Common myeloid progenitor, CD34-positive (primary cell): Measurements from ENCODE around the gene SSNA1.

Experiments
- CTCF ChIA-PET: fragments of 350-600 bp; sonication (Branson Sonifier 250); formaldehyde crosslinking; loops from one replicate; lab custom pipeline; 2021; ENCODE audit warnings: antibody characterized with exemption; lab: Charles Lee
- POLR2A ChIA-PET: fragments of 350-600 bp; sonication (Branson Sonifier 250); formaldehyde crosslinking; loops from one replicate; lab custom pipeline; 2021; ENCODE audit warnings: antibody characterized with exemption; lab: Charles Lee
- DNase-seq, 3 donors: peaks; one replicate each; pipeline versions ENCODE4 v3.0.0 to v3.0.0-alpha.2; 2013
- H3K27ac ChIP-seq, 2 experiments: 1 replicate in 1 of 2; 2 replicates in 1 of 2; pipeline ENCODE4 v1.7.0; 2013; ENCODE audit warnings: inconsistent platforms in 2 of 2, low read length in 2 of 2, mild to moderate bottlenecking in 2 of 2, low read depth in 1 of 2, moderate library complexity in 1 of 2; ENCODE audit not compliant: severe bottlenecking in 2 of 2, insufficient read depth in 1 of 2, poor library complexity in 1 of 2
- H3K27me3 ChIP-seq, 5 experiments: replicated peaks in 2 of 5; 1 replicate in 3 of 5; 2 replicates in 2 of 5; pipeline versions ENCODE4 v1.6.1 to v1.7.0; 2013; ENCODE audit warnings: low read length in 4 of 5, mild to moderate bottlenecking in 2 of 5, moderate library complexity in 2 of 5, inconsistent platforms in 1 of 5; ENCODE audit not compliant: insufficient read depth in 5 of 5, control insufficient read depth in 4 of 5
- H3K36me3 ChIP-seq, 4 experiments: 1 replicate in 2 of 4; 2 replicates in 2 of 4; pipeline versions ENCODE4 v1.6.1 to v1.7.0; 2013; ENCODE audit warnings: low read length in 3 of 4, control low read depth in 1 of 4, mild to moderate bottlenecking in 1 of 4; ENCODE audit not compliant: control insufficient read depth in 4 of 4, insufficient read depth in 4 of 4
- H3K4me1 ChIP-seq, 4 experiments: 1 replicate in 3 of 4; 2 replicates in 1 of 4; pipeline versions ENCODE4 v1.6.1 to v1.7.1; 2013; ENCODE audit warnings: low read length in 3 of 4, mild to moderate bottlenecking in 3 of 4, control low read depth in 1 of 4, inconsistent platforms in 1 of 4, moderate library complexity in 1 of 4; ENCODE audit not compliant: control insufficient read depth in 4 of 4, insufficient read depth in 4 of 4; ENCODE audit errors: control extremely low read depth in 1 of 4
- H3K4me3 ChIP-seq, 7 experiments: 1 replicate in 4 of 7; 2 replicates in 3 of 7; pipeline versions ENCODE4 v1.5.1 to v1.7.0; 2013; ENCODE audit warnings: mild to moderate bottlenecking in 7 of 7, low read length in 6 of 7, moderate library complexity in 6 of 7, inconsistent platforms in 2 of 7, low read depth in 2 of 7, control low read depth in 1 of 7; ENCODE audit not compliant: insufficient read depth in 4 of 7, control insufficient read depth in 1 of 7; ENCODE audit errors: extremely low read depth in 1 of 7
- H3K9me3 ChIP-seq, 5 experiments: 1 replicate in 4 of 5; 2 replicates in 1 of 5; pipeline versions ENCODE4 v1.6.1 to v1.7.1; 2013; ENCODE audit warnings: low read length in 4 of 5, mild to moderate bottlenecking in 2 of 5, inconsistent platforms in 1 of 5, low read depth in 1 of 5, moderate library complexity in 1 of 5; ENCODE audit not compliant: control insufficient read depth in 4 of 5, insufficient read depth in 2 of 5; ENCODE audit errors: control extremely low read depth in 1 of 5
- WGBS: methylation state at CpG from one replicate; pipeline ENCODE4 v1.1.5; 2013; ENCODE audit not compliant: insufficient coverage; 5-methylcytosine and 5-hydroxymethylcytosine counted together

Gene SSNA1

DNA sequence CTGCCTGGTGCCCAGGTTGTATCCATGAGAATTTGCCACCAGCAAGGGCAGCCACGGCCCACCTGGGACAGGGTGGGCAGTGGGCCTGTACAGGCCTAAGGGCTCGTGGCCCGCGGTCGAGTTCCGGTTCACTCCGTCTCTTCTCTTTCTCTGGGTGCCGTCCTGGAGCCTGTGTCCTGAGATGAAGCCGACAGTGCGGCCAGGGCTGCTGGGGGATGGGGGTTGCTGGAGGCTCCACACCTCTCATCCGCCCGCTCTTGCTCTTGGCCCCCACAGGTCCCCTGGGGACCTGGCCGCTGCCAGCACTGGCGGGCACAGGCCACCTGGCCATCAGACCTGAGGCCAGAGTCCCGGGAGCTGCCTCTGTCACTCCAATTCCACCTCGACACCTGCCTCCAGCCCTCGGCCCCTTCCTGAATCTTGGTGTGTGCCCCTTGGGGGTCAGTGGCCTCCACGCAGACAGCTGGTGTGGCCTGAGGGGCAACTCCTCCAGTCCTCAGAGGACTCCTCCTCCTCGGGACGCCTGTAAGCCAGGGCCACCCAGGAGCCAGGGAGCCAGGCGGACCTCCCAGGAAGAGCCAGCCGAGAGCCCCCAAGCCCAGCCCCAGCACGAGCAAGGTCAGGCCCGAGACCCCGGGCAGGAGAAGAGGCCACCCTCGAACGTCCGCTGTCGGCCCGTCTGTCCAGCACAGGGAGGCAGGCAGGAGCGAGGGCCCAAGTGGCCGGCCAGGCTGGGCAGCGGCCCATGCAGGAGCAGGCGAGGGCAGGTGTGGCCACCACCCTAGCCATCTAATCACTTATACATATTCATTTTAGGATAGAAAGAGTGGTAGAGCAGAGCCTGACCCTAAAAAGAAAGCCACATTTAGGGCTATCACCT lies 23.9 kb upstream of the SSNA1 start:
- no peak overlapping the region for H3K4me3 ChIP-seq
- no peak for DNase-seq
- ChIA-PET POLR2A (no interaction called here), CTCF (no interaction called here)
- 86% methylated on average over 27 of the region's 34 CpGs for WGBS
- peaks cover 0 to 50% (median 36%) of the 10 kb centered on the region in 4 experiments for H3K4me1 ChIP-seq
- H3K9me3 ChIP-seq = no peaks in the 10 kb centered on the region
- H3K36me3 ChIP-seq = no peaks in the 10 kb centered on the region
- H3K27ac ChIP-seq = no peak overlapping the region
- H3K27me3 ChIP-seq = peaks cover 0 to 96% (median 14%) of the 10 kb centered on the region in 5 experiments

GRCh38 chr9:137165250-137165836 lies 23.1 kb upstream of the SSNA1 start:
- CTCF ChIA-PET = interaction anchor here (1.1 kb wide), 1 partner anchor 10 kb away, joined by 3 read pairs; no protein-coding TSS in a partner anchor
- WGBS = 92% methylated on average over 29 of the region's 32 CpGs

DNA sequence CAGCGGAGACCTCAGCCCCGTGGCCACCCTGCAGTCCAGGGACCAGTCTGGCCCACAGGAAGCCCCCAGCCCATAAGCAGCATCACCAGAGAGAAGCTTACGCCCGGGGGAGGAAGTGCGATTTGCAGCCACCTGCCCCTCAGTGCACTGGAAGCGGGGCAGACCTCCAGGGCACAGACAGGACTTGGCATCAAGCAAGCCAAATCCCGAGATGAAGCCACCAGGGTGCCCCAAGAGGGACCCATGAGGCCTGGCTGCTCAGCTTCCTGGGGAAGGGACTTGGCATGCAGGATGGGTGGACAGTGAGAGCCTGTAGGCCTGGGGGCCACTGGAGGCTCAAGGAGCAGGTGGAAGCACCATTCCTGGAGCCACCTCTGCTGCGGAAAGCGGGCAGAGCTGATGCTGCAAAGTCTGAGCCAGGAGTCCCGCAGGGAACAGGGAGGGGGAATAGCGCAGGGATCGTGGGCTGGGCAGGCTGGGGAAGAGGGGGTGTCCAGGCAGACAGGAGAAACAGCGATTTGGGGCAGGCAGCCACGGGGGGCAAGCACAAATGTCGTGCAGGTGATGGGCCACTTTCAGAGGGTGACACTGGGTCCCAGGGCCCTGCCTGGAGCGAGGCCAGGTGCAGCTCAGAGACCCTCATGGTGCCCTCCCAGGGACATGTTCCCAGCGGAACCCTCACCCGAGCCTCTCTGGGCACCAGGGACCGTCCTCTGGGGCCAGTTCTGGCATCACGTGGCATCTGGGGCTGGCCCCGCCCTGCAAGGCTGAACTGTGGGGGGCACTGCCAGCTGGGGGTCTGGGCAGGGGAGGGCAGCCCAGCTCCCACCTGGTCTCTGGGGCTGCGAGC lies 21.9 kb upstream of the SSNA1 start:
- Histone ChIP-seq H3K4me3 (no peak overlapping the region), H3K27ac (no peak overlapping the region), H3K9me3 (no peaks in the 10 kb centered on the region), H3K4me1 (peaks cover 0 to 69% (median 48%) of the 10 kb centered on the region in 4 experiments), H3K36me3 (no peaks in the 10 kb centered on the region), H3K27me3 (peaks cover 0 to 90% (median 14%) of the 10 kb centered on the region in 5 experiments)
- DNase-seq = no peak
- CTCF ChIA-PET = interaction anchor here (0.8 to 1.3 kb wide), 4 partner anchors 9 to 68 kb away, joined by 3 read pairs; no protein-coding TSS in a partner anchor
- POLR2A ChIA-PET = no interaction called here
- WGBS = 66% methylated on average over 15 of the region's 22 CpGs

More at GRCh38 chr9:137165250-137165836, 23.1 kb upstream of the SSNA1 start:
- H3K36me3 ChIP-seq = no peaks in the 10 kb centered on the region
- peaks cover 0 to 96% (median 14%) of the 10 kb centered on the region in 5 experiments for H3K27me3 ChIP-seq
- POLR2A ChIA-PET = no interaction called here
- H3K27ac ChIP-seq = no peak overlapping the region
- DNase-seq = no peak
- H3K4me3 ChIP-seq = no peak overlapping the region
- no peaks in the 10 kb centered on the region for H3K9me3 ChIP-seq
- H3K4me1 ChIP-seq = peaks cover 0 to 58% (median 41%) of the 10 kb centered on the region in 4 experiments

DNA sequence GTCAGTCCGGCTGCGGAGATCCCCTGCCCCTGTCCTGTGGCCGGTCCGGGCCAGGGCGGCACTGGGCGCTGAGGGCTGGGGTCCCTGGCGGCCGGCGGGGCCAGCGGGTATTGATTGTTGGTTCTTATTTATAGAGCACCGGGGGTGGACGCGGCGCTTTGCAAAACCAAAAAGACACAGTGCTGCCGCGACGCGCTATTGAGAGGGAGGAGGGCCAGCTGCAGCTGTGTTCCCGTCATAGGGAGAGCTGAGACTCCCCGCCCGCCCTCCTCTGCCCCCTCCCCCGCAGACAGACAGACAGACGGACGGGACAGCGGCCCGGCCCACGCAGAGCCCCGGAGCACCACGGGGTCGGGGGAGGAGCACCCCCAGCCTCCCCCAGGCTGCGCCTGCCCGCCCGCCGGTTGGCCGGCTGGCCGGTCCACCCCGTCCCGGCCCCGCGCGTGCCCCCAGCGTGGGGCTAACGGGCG lies 21.2 kb upstream of the SSNA1 start:
- DNase-seq = peak in 1 of 3 donors; percentile 21
- H3K4me1 ChIP-seq = peaks cover 0 to 70% (median 49%) of the 10 kb centered on the region in 4 experiments
- H3K4me3 ChIP-seq = peak overlapping the region in 1 of 7 experiments; percentile 57
- WGBS = 34% methylated on average over 35 of the region's 44 CpGs
- ChIA-PET POLR2A (no interaction called here), CTCF (interaction anchor here (1.2 kb wide), 1 partner anchor 68 kb away, joined by 3 read pairs; no protein-coding TSS in a partner anchor)
- no peak overlapping the region for H3K27ac ChIP-seq
- no peaks in the 10 kb centered on the region for H3K9me3 ChIP-seq
- peaks cover 0 to 83% (median 18%) of the 10 kb centered on the region in 5 experiments for H3K27me3 ChIP-seq
- no peaks in the 10 kb centered on the region for H3K36me3 ChIP-seq

GRCh38 chr9:137167747-137168572 lies 20.5 kb upstream of the SSNA1 start:
- POLR2A ChIA-PET = interaction anchor here (0.7 kb wide), 1 partner anchor 594 kb away, joined by 5 read pairs; no protein-coding TSS in a partner anchor
- CTCF ChIA-PET = interaction anchor here (1.2 kb wide), 1 partner anchor 67 kb away, joined by 3 read pairs; no protein-coding TSS in a partner anchor
- 12% methylated on average over 41 of the region's 57 CpGs for WGBS
- Histone ChIP-seq H3K9me3 (no peaks in the 10 kb centered on the region), H3K27ac (no peak overlapping the region), H3K36me3 (no peaks in the 10 kb centered on the region), H3K27me3 (peaks cover 0 to 76% (median 18%) of the 10 kb centered on the region in 5 experiments), H3K4me1 (peaks cover 0 to 70% (median 50%) of the 10 kb centered on the region in 4 experiments), H3K4me3 (peak overlapping the region in 3 of 7 experiments; percentile 22 to 67 (median 57))
- no peak for DNase-seq

GRCh38 chr9:137168573-137168903 lies 19.9 kb upstream of the SSNA1 start:
- Histone ChIP-seq H3K27ac (no peak overlapping the region), H3K27me3 (peaks cover 0 to 71% (median 15%) of the 10 kb centered on the region in 5 experiments), H3K9me3 (no peaks in the 10 kb centered on the region), H3K36me3 (no peaks in the 10 kb centered on the region), H3K4me3 (peak overlapping the region in 5 of 7 experiments; percentile 35 to 75 (median 67)), H3K4me1 (peaks cover 0 to 70% (median 49%) of the 10 kb centered on the region in 4 experiments)
- under 1% methylated on average over 31 of the region's 36 CpGs for WGBS
- ChIA-PET CTCF (no interaction called here), POLR2A (interaction anchor here (0.7 kb wide), 1 partner anchor 595 kb away, joined by 5 read pairs; no protein-coding TSS in a partner anchor)
- DNase-seq = peak in 1 of 3 donors; percentile 24
